Right forelimb (tissue), 1 donor: Measurements from ENCODE around the gene TBC1D25.
"Not testable (repeated sequence)": the region's sequence is repeated elsewhere in the genome, so short reads cannot be mapped to it uniquely, and the experiment has no call there.

Experiments used
- DNase-seq: peaks from one replicate; pipeline ENCODE4 v3.0.0-alpha.2; 2018

Gene TBC1D25

GRCh38 chrX:48516987-48517386 lies 22.5 kb upstream of the TBC1D25 start:
- DNase-seq: no peak

GRCh38 chrX:48519481-48519880 lies 20.0 kb upstream of the TBC1D25 start:
- DNase-seq: not testable (repeated sequence)

- DNase-seq: no peak
Measured at GRCh38 chrX:48520455-48520854, 19.1 kb upstream of the TBC1D25 start.

- DNase-seq: no peak
Measured at GRCh38 chrX:48520976-48521352, 18.6 kb upstream of the TBC1D25 start.

- DNase-seq: peak; percentile 86
Measured at GRCh38 chrX:48521353-48522243, 17.9 kb upstream of the TBC1D25 start, which contains the start of gene EBP. Gene EBP, plus strand, starts transcription at chrX:48521808. Its CDS starts 1,964 bp downstream, at chrX:48523772.

GRCh38 chrX:48522291-48522690 lies 17.2 kb upstream of the TBC1D25 start:
- DNase-seq: no peak

- DNase-seq: no peak
Measured at GRCh38 chrX:48523682-48524081, 15.8 kb upstream of the TBC1D25 start.

GRCh38 chrX:48525853-48526252 lies 13.7 kb upstream of the TBC1D25 start:
- not testable (repeated sequence) for DNase-seq

- no peak for DNase-seq
Measured at GRCh38 chrX:48530736-48531135, 8.8 kb upstream of the TBC1D25 start.

GRCh38 chrX:48531358-48531959 lies 8.1 kb upstream of the TBC1D25 start:
- no peak for DNase-seq

GRCh38 chrX:48532161-48532560 lies 7.4 kb upstream of the TBC1D25 start:
- no peak for DNase-seq

- no peak for DNase-seq
Measured at GRCh38 chrX:48533165-48533564, 6.3 kb upstream of the TBC1D25 start.

GRCh38 chrX:48538641-48539344 lies 721 bp upstream of the TBC1D25 start:
- DNase-seq: no peak

- DNase-seq: no peak
Measured at GRCh38 chrX:48540028-48540375, 488 bp downstream of the TBC1D25 start.

GRCh38 chrX:48540480-48540879 lies 966 bp downstream of the TBC1D25 start:
- no peak for DNase-seq

GRCh38 chrX:48541140-48541814 lies 1.8 kb downstream of the TBC1D25 start:
- DNase-seq: no peak

GRCh38 chrX:48548871-48549270 lies 9.4 kb downstream of the TBC1D25 start:
- DNase-seq: no peak

GRCh38 chrX:48555731-48556325 lies 16.3 kb downstream of the TBC1D25 start:
- DNase-seq: not testable (repeated sequence)

- DNase-seq: no peak
Measured at GRCh38 chrX:48558271-48558670, 18.8 kb downstream of the TBC1D25 start.

GRCh38 chrX:48559636-48560035 lies 20.1 kb downstream of the TBC1D25 start:
- no peak for DNase-seq

GRCh38 chrX:48560056-48560455 lies 20.5 kb downstream of the TBC1D25 start:
- DNase-seq: no peak

- no peak for DNase-seq
Measured at GRCh38 chrX:48560681-48561080, 21.2 kb downstream of the TBC1D25 start.

GRCh38 chrX:48569958-48570357 lies 30.4 kb downstream of the TBC1D25 start:
- DNase-seq: no peak
